K562 (cell line): ENCODE measurements around the gene APBA2. TPM values are rescaled to one million over a fixed set of nuclear protein-coding genes. Genes with fewer than 3 reads are reported as not detected.
A peak's percentile ranks its signal among the peaks of the same experiment; 100 is the strongest.

ENCODE experiments used
- ATAC-seq: fragments of 200-7000 bp; cut with Tn5 transposase; 3 replicates; pipeline ENCODE4 v1.9.1; 2020; ENCODE audit warnings: moderate library complexity
- BruUV-seq: library from RNA; stranded (reverse); fragments of 400-500 nt; replicated peaks from 2 replicates; lab custom pipeline; 2021; lab: Mats Ljungman, UMichigan
- CTCF ChIA-PET: fragments of 300-600 bp; formaldehyde crosslinking; extraction: SDS; loops from one replicate; lab custom pipeline; 2021; ENCODE audit warnings: low intra/inter-chr PET ratio; lab: Yijun Ruan, JAX
- POLR2A ChIA-PET: fragments of 300-600, 350-650 bp; sonication (Branson Sonifier 250); formaldehyde crosslinking; extraction: SDS; loops from one replicate; lab custom pipeline; 2021; ENCODE audit warnings: antibody characterized with exemption, inconsistent platforms; lab: Yijun Ruan, JAX
- DNase-seq, 4 experiments: peaks; one replicate each; pipeline versions ENCODE4 v3.0.0 to v3.0.0-alpha.2; 2011 to 2018; ENCODE audit warnings: low spot score in 3 of 4, mixed read lengths in 3 of 4; ENCODE audit errors: extremely low read depth in 1 of 4
- FAIRE-seq: peaks from 2 replicates; lab custom pipeline; 2011; peaks lifted over from hg19 to GRCh38; lab: Jason Lieb, UNC
- H2AFZ ChIP-seq: 2 replicates; pipeline ENCODE4 v1.6.0; 2011; ENCODE audit warnings: low read depth, low read length, control low read depth, inconsistent platforms
- H3K27ac ChIP-seq: fragments of 200-600 bp; 3 replicates; pipeline ENCODE4 v1.8.0; 2011; ENCODE audit warnings: low read depth, mild to moderate bottlenecking, control low read depth, inconsistent platforms, low read length, moderate library complexity, mixed read lengths; ENCODE audit errors: extremely low read depth
- H3K27me3 ChIP-seq, 2 experiments: fragments of 300-600 bp in 1 of 2; 2 replicates in 1 of 2; 3 replicates in 1 of 2; pipeline versions ENCODE4 v1.6.0 to v1.8.0; 2011; ENCODE audit warnings: inconsistent platforms in 2 of 2, low read length in 2 of 2, mild to moderate bottlenecking in 1 of 2, mixed read lengths in 1 of 2, moderate library complexity in 1 of 2; ENCODE audit not compliant: control insufficient read depth in 2 of 2, insufficient read depth in 2 of 2
- H3K36me3 ChIP-seq: fragments of 300-600 bp; 3 replicates; pipeline ENCODE4 v1.8.0; 2011; ENCODE audit warnings: mild to moderate bottlenecking, low read length, inconsistent platforms; ENCODE audit not compliant: control insufficient read depth, insufficient read depth
- H3K4me1 ChIP-seq, 2 experiments: fragments of 200-600 bp in 1 of 2; replicated peaks in 1 of 2; 2 replicates in 1 of 2; 3 replicates in 1 of 2; pipeline versions ENCODE4 v1.5.1 to v1.8.0; 2011; ENCODE audit warnings: inconsistent platforms in 2 of 2, low read length in 2 of 2, mild to moderate bottlenecking in 1 of 2, mixed read lengths in 1 of 2, moderate library complexity in 1 of 2; ENCODE audit not compliant: control insufficient read depth in 2 of 2, insufficient read depth in 2 of 2
- H3K4me2 ChIP-seq: 2 replicates; pipeline ENCODE4 v1.6.1; 2011; ENCODE audit warnings: low read length, control low read depth, inconsistent platforms, mixed read lengths; ENCODE audit not compliant: insufficient read depth
- H3K4me3 ChIP-seq: fragments of 200-600 bp; sonication (generic), shearing (Covaris generic); 2 replicates; pipeline ENCODE4 v1.5.1; 2016; ENCODE audit warnings: control low read depth, inconsistent platforms
- H3K79me2 ChIP-seq: fragments of 200-600 bp; 3 replicates; pipeline ENCODE4 v1.8.0; 2011; ENCODE audit warnings: low read length, inconsistent platforms; ENCODE audit not compliant: control insufficient read depth, insufficient read depth
- H3K9ac ChIP-seq, 2 experiments: 2 replicates each; pipeline versions ENCODE4 v1.6.0 to v1.6.1; 2011; ENCODE audit warnings: low read depth in 2 of 2, low read length in 2 of 2, control low read depth in 1 of 2, inconsistent platforms in 1 of 2, mild to moderate bottlenecking in 1 of 2, mixed read lengths in 1 of 2; ENCODE audit not compliant: insufficient read depth in 1 of 2
- H3K9me1 ChIP-seq: one replicate; pipeline ENCODE4 v1.6.0; 2011; ENCODE audit warnings: inconsistent platforms, mild to moderate bottlenecking, low read length, moderate library complexity; ENCODE audit not compliant: control insufficient read depth, insufficient read depth
- H3K9me3 ChIP-seq: replicated peaks from 2 replicates; pipeline ENCODE4 v1.5.1; 2011; ENCODE audit warnings: low read depth, low read length, inconsistent platforms; ENCODE audit not compliant: control insufficient read depth, insufficient read depth
- H4K20me1 ChIP-seq: replicated peaks from 2 replicates; pipeline ENCODE4 v1.6.1; 2011; ENCODE audit warnings: low read length, inconsistent platforms, mixed read lengths; ENCODE audit not compliant: control insufficient read depth, insufficient read depth
- CHD2 ChIP-seq: IDR thresholded peaks from 2 replicates; pipeline ENCODE4 v1.6.1; 2011; ENCODE audit warnings: low read depth, low read length
- ELF1 ChIP-seq: fragments of 200-800 bp; sonication (Bioruptor generic); IDR thresholded peaks from 2 replicates; pipeline ENCODE4 v1.6.1; 2016; ENCODE audit warnings: missing genetic modification characterization, missing compliant biosample characterization
- GABPB2 ChIP-seq: fragments of 250-450 bp; sonication (Bioruptor Pico); conservative IDR thresholded peaks from 2 replicates; pipeline ENCODE4 v1.5.1; 2021; ENCODE audit warnings: mild to moderate bottlenecking
- KAT8 ChIP-seq: fragments of 450-650 bp; IDR thresholded peaks from 2 replicates; pipeline ENCODE4 v1.6.1; 2016; ENCODE audit warnings: low read depth, mild to moderate bottlenecking
- PTRF ChIP-seq: fragments of 450-650 bp; IDR thresholded peaks from 2 replicates; pipeline ENCODE4 v1.6.1; 2016; ENCODE audit warnings: mild to moderate bottlenecking, missing genetic modification characterization, missing compliant biosample characterization
- SIRT6 ChIP-seq: IDR thresholded peaks from one replicate; pipeline ENCODE4 v1.6.1; 2012; ENCODE audit warnings: low read depth, mild to moderate bottlenecking, control low read depth, inconsistent platforms, low read length, moderate library complexity
- ZBTB17 ChIP-seq: fragments of 450-650 bp; formaldehyde crosslinking; IDR thresholded peaks from 2 replicates; pipeline ENCODE4 v1.4.0; 2020; ENCODE audit warnings: mild to moderate bottlenecking
- ZNF592 ChIP-seq: fragments of 450-650 bp; IDR thresholded peaks from 2 replicates; pipeline ENCODE4 v1.6.1; 2017; ENCODE audit warnings: antibody characterized with exemption, mild to moderate bottlenecking
- ZNF764 ChIP-seq: fragments of 250-450 bp; sonication (Bioruptor Pico); IDR thresholded peaks from 2 replicates; pipeline ENCODE4 v1.4.0; 2020; ENCODE audit warnings: low read depth, mild to moderate bottlenecking, moderate library complexity
- WGBS: fragments of 100-300 bp; shearing (Covaris generic); methylation state at CpG from one replicate; pipeline ENCODE4 v1.1.6; 2016; ENCODE audit warnings: low coverage, mixed read lengths; ENCODE audit not compliant: insufficient coverage; ENCODE audit errors: missing lambda C conversion rate; 5-methylcytosine and 5-hydroxymethylcytosine counted together
- in situ Hi-C: fragments of 300-500 bp; cut with MboI; formaldehyde crosslinking; loops from 4 replicates; pipeline ENCODE4 v1.15.0; 2018; ENCODE audit warnings: inconsistent platforms, mixed read lengths
- intact Hi-C: fragments of 100-400 bp; cut with micrococcal nuclease; formaldehyde crosslinking; loops from 2 replicates; pipeline ENCODE4 v1.14.2; 2022
- polyA plus RNA-seq, 8 experiments: library from polyadenylated mRNA; depleted of rRNA in 4 of 8; stranded (reverse) in 5 of 8; unstranded in 3 of 8; fragments of >200 nt; fragmentation: Nextera tagmentation in 2 of 8; fragmentation: Illumina TruSeq in 1 of 8; extraction: Ambion mirVana in 2 of 8; extraction: Trizol in 1 of 8; gene quantifications; 2 replicates each; pipeline versions ENCODE4 v1.2.1 to v1.2.3, GENCODE V29; 2011 to 2014; ENCODE audit warnings: inconsistent platforms in 1 of 8, missing spikeins in 1 of 8
- total RNA-seq, 7 experiments: library from RNA; depleted of rRNA in 6 of 7; stranded (reverse); fragments of >200 nt in 6 of 7; fragmentation: Illumina TruSeq in 2 of 7; extraction: Trizol in 2 of 7; gene quantifications; 2 replicates each; pipeline versions ENCODE4 v1.2.1 to v1.2.3, GENCODE V29; 2011 to 2021; ENCODE audit warnings: low replicate concordance in 1 of 7
- TF ChIP-seq, protein P1 (sequence below): sonication (generic); formaldehyde crosslinking; IDR thresholded peaks from 2 replicates; pipeline ENCODE4 v1.8.1; 2023; ENCODE audit warnings: mild to moderate bottlenecking, missing genetic modification reagents

The APBA2 gene
- total and polyA plus RNA-seq, 9 of the 15 experiments (the other 6 are each of a cell fraction or from before 2014, with no cell fraction given) = 0.24 to 40.9 (median 25.2) TPM

DNA sequence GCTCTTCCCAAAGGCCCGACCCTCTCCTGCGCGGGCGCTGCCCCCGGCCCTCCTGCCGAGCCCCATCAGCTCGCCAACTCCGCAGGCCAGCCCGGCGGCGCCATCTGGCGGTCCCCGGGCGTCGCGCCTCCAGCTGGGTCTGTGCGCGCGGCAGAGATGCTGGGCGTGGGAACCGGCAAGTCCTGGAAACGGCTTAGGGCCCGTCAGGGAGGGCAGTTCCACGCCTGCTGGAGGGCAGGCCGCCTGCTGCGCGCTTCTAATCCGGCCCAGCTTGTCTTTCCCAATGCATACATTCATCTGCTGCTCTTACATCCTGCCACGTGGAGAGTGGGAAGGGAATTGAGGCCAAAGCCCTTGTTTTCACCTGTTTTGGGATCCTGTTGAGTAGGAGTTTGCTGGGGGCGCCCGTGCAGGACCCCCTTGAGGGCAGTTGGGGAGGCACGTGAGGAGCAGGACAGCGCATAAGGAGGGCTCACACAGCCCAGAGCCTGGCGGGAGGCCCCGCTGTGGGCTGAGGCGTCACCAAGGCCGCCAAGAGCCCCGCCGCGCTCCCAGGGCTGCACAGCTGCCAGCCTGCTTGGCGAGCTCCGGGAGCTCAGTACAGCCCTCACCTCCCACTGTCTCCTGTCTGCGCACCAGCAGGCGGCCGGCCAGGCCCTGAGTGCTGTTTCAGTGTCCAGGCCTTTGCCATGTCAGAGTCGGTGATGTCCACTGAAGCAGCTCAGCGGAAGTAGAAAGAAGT lies 218.2 kb downstream of the APBA2 start:
- intact Hi-C loops = no loop called here
- H3K4me2 ChIP-seq = no peak overlapping the region
- no peak for TF ChIP-seq ZBTB17
- no peak for TF ChIP-seq CHD2
- TF ChIP-seq, protein P1, sequence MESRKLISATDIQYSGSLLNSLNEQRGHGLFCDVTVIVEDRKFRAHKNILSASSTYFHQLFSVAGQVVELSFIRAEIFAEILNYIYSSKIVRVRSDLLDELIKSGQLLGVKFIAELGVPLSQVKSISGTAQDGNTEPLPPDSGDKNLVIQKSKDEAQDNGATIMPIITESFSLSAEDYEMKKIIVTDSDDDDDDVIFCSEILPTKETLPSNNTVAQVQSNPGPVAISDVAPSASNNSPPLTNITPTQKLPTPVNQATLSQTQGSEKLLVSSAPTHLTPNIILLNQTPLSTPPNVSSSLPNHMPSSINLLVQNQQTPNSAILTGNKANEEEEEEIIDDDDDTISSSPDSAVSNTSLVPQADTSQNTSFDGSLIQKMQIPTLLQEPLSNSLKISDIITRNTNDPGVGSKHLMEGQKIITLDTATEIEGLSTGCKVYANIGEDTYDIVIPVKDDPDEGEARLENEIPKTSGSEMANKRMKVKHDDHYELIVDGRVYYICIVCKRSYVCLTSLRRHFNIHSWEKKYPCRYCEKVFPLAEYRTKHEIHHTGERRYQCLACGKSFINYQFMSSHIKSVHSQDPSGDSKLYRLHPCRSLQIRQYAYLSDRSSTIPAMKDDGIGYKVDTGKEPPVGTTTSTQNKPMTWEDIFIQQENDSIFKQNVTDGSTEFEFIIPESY = peak; percentile 75
- H3K9me1 ChIP-seq = peaks cover 2% of the 10 kb centered on the region
- H3K27me3 ChIP-seq = no peaks in the 10 kb centered on the region
- no peaks in the 10 kb centered on the region for H3K4me1 ChIP-seq
- no peaks in the 10 kb centered on the region for H3K9me3 ChIP-seq
- no peak overlapping the region for H3K4me3 ChIP-seq
- DNase-seq (no peak), ATAC-seq (no peak), FAIRE-seq (no peak)
- no TSS peak for BruUV-seq
- H3K36me3 ChIP-seq = peaks cover 40% of the 10 kb centered on the region; the same call in 1 of the 3 replicates
- in situ Hi-C loops = no loop called here
- no peak overlapping the region for H3K9ac ChIP-seq
- CTCF ChIA-PET = no interaction called here
- H4K20me1 ChIP-seq = no peaks in the 10 kb centered on the region
- H3K27ac ChIP-seq = no peak overlapping the region
- POLR2A ChIA-PET = no interaction called here
- no peak overlapping the region for H2AFZ ChIP-seq
- 97% methylated on average over 13 of the region's 47 CpGs for WGBS
- H3K79me2 ChIP-seq = no peaks in the 10 kb centered on the region

- no peaks in the 10 kb centered on the region for H3K79me2 ChIP-seq
- no peak for DNase-seq
- intact Hi-C loops = no loop called here
- H3K27ac ChIP-seq = no peak overlapping the region
- H2AFZ ChIP-seq = no peak overlapping the region
- in situ Hi-C loops = no loop called here
- H3K9me3 ChIP-seq = no peaks in the 10 kb centered on the region
- H3K27me3 ChIP-seq = no peaks in the 10 kb centered on the region
- no peaks in the 10 kb centered on the region for H3K4me1 ChIP-seq
- no peak overlapping the region for H3K9ac ChIP-seq
- 89% methylated on average over 6 of the region's 6 CpGs for WGBS
- no peak for ATAC-seq
- ChIA-PET POLR2A (no interaction called here), CTCF (no interaction called here)
- no TSS peak for BruUV-seq
- FAIRE-seq = no peak
- peaks cover 39% of the 10 kb centered on the region; the same call in 1 of the 3 replicates for H3K36me3 ChIP-seq
- H3K4me3 ChIP-seq = no peak overlapping the region
- no peak overlapping the region for H3K4me2 ChIP-seq
- no peaks in the 10 kb centered on the region for H4K20me1 ChIP-seq
- peaks cover 2% of the 10 kb centered on the region for H3K9me1 ChIP-seq
- TF ChIP-seq KAT8 (no peak), GABPB2 (CRISPR knock-in tag) (no peak), ZNF764 (CRISPR knock-in tag) (no peak), SIRT6 (no peak), ZNF592 (no peak), PTRF (tag) (no peak), ELF1 (tag) (no peak)
Observed at GRCh38 chr15:29104566-29104880, 218.7 kb downstream of the APBA2 start.
